A549 (cell line): ENCODE results near the gene RBM6. TPM values are rescaled to one million over a fixed set of nuclear protein-coding genes. Genes with fewer than 3 reads are reported as not detected.

Source experiments
- ATAC-seq, 2 experiments: fragments of 200-7000 bp in 1 of 2; fragments of >200 bp in 1 of 2; cut with Nextera tagmentation in 1 of 2; cut with Tn5 transposase in 1 of 2; 3 replicates each; pipeline versions ENCODE4 v1.8.0 to v1.9.1; 2018 to 2020; ENCODE audit warnings: mild to moderate bottlenecking in 1 of 2, moderate library complexity in 1 of 2
- CTCF ChIA-PET: fragments of 300-600 bp; sonication (Branson Sonifier 250); formaldehyde crosslinking; extraction: SDS; loops from one replicate; lab custom pipeline; 2021; ENCODE audit warnings: antibody characterized with exemption, inconsistent platforms; lab: Yijun Ruan, JAX
- POLR2A ChIA-PET: fragments of 350-600 bp; formaldehyde crosslinking; extraction: SDS; loops from one replicate; lab custom pipeline; 2021; ENCODE audit warnings: antibody characterized with exemption, inconsistent platforms; lab: Yijun Ruan, JAX
- DNase-seq, 2 experiments: peaks; one replicate each; pipeline versions ENCODE4 v3.0.0 to v3.0.0-alpha.2; 2011 to 2016; ENCODE audit warnings: low read depth in 1 of 2, low spot score in 1 of 2
- FAIRE-seq: peaks from 2 replicates; lab custom pipeline; 2011; peaks lifted over from hg19 to GRCh38; lab: Jason Lieb, UNC
- H3K27ac ChIP-seq, 2 experiments: fragments of >200 bp; sonication (Bioruptor Twin); formaldehyde crosslinking; 3 replicates each; pipeline ENCODE4 v1.5.1; 2016 to 2017
- H3K4me1 ChIP-seq: fragments of >200 bp; sonication (Bioruptor Twin); formaldehyde crosslinking; 3 replicates; pipeline ENCODE4 v1.6.1; 2016
- H3K4me2 ChIP-seq: fragments of >200 bp; sonication (Bioruptor Twin); formaldehyde crosslinking; 3 replicates; pipeline ENCODE4 v1.6.1; 2016
- H3K4me3 ChIP-seq: fragments of >200 bp; sonication (Bioruptor Twin); formaldehyde crosslinking; 3 replicates; pipeline ENCODE4 v1.5.1; 2016
- H3K9me3 ChIP-seq: fragments of >200 bp; sonication (Bioruptor Twin); formaldehyde crosslinking; 3 replicates; pipeline ENCODE4 v1.6.1; 2016
- ATOH8 ChIP-seq: fragments of 250-450 bp; sonication (Bioruptor Pico); IDR thresholded peaks from 2 replicates; pipeline ENCODE4 v1.5.0; 2020; ENCODE audit warnings: low read depth, mild to moderate bottlenecking, moderate library complexity
- CBX2 ChIP-seq: fragments of 200-600 bp; sonication (generic); IDR thresholded peaks from 2 replicates; pipeline ENCODE4 v1.6.1; 2016; ENCODE audit warnings: low read depth, mild to moderate bottlenecking, borderline replicate concordance
- E2F6 ChIP-seq: IDR thresholded peaks from 2 replicates; pipeline ENCODE4 v1.6.1; 2012; ENCODE audit warnings: low read depth, borderline replicate concordance
- FOSL2 ChIP-seq, 2 experiments: fragments of 450-650 bp in 1 of 2; fragments of >200 bp in 1 of 2; sonication (Bioruptor Twin) in 1 of 2; formaldehyde crosslinking; IDR thresholded peaks; 2 replicates each; pipeline versions ENCODE4 v1.5.0 to v1.6.1; 2016 to 2020; ENCODE audit warnings: mild to moderate bottlenecking in 1 of 2, moderate library complexity in 1 of 2
- GATA3 ChIP-seq: IDR thresholded peaks from 2 replicates; pipeline ENCODE4 v1.6.1; 2012; ENCODE audit warnings: borderline replicate concordance
- HDAC2 ChIP-seq: fragments of 200-600 bp; sonication (generic); IDR thresholded peaks from 2 replicates; pipeline ENCODE4 v1.6.1; 2016
- HES2 ChIP-seq: fragments of >200 bp; sonication (Bioruptor Twin); formaldehyde crosslinking; IDR thresholded peaks from 2 replicates; pipeline ENCODE4 v1.6.1; 2016
- HOXB13 ChIP-seq: fragments of 250-450 bp; sonication (Bioruptor Pico); IDR thresholded peaks from 2 replicates; pipeline ENCODE4 v1.5.0; 2020; ENCODE audit warnings: low read depth, mild to moderate bottlenecking, moderate library complexity
- KDM1A ChIP-seq: fragments of 200-600 bp; sonication (generic); IDR thresholded peaks from 2 replicates; pipeline ENCODE4 v1.6.1; 2016; ENCODE audit warnings: low read depth, mild to moderate bottlenecking
- MAX ChIP-seq: IDR thresholded peaks from 2 replicates; pipeline ENCODE4 v1.6.1; 2012
- MAZ ChIP-seq: fragments of 150-350 bp; IDR thresholded peaks from 2 replicates; pipeline ENCODE4 v1.6.1; 2014; ENCODE audit warnings: antibody characterized with exemption, low read depth, low read length, borderline replicate concordance
- NPAS2 ChIP-seq: fragments of 250-450 bp; sonication (Bioruptor Pico); IDR thresholded peaks from 2 replicates; pipeline ENCODE4 v1.8.0; 2022; ENCODE audit warnings: mild to moderate bottlenecking, moderate library complexity, borderline replicate concordance
- NR3C1 ChIP-seq: fragments of >200 bp; sonication (Bioruptor Twin); formaldehyde crosslinking; IDR thresholded peaks from 3 replicates; pipeline ENCODE4 v1.6.1; 2017
- POLR2AphosphoS2 ChIP-seq: conservative IDR thresholded peaks from 2 replicates; pipeline ENCODE4 v1.6.1; 2012; ENCODE audit warnings: low read length, improper control_type of control experiment, inconsistent platforms
- RAD21 ChIP-seq, 2 experiments: fragments of >200 bp in 1 of 2; sonication (Bioruptor Twin) in 1 of 2; formaldehyde crosslinking in 1 of 2; IDR thresholded peaks in 1 of 2; conservative IDR thresholded peaks in 1 of 2; 2 replicates in 1 of 2; 3 replicates in 1 of 2; pipeline ENCODE4 v1.6.1; 2012 to 2018; ENCODE audit warnings: inconsistent platforms in 1 of 2
- RARB ChIP-seq: fragments of 250-450 bp; sonication (Bioruptor Pico); IDR thresholded peaks from 2 replicates; pipeline ENCODE4 v1.8.0; 2021; ENCODE audit warnings: mild to moderate bottlenecking, moderate library complexity
- RCOR1 ChIP-seq: fragments of 150-350 bp; IDR thresholded peaks from 2 replicates; pipeline ENCODE4 v1.6.1; 2014; ENCODE audit warnings: antibody characterized with exemption, low read length, low read depth
- RNF2 ChIP-seq: fragments of 200-600 bp; sonication (generic); IDR thresholded peaks from 2 replicates; pipeline ENCODE4 v1.6.1; 2016; ENCODE audit warnings: low read depth, mild to moderate bottlenecking, antibody characterized with exemption, moderate library complexity, borderline replicate concordance
- ZSCAN20 ChIP-seq: fragments of 250-450 bp; sonication (Bioruptor Pico); IDR thresholded peaks from 2 replicates; pipeline ENCODE4 v1.8.0; 2022; ENCODE audit warnings: mild to moderate bottlenecking, moderate library complexity
- WGBS: methylation state at CpG from one replicate; pipeline ENCODE4 v1.1.6; 2017; ENCODE audit errors: missing lambda C conversion rate; 5-methylcytosine and 5-hydroxymethylcytosine counted together
- polyA plus RNA-seq, 4 experiments: library from polyadenylated mRNA; depleted of rRNA in 3 of 4; stranded (reverse); fragments of >200 nt; fragmentation: RNase III in 1 of 4; extraction: RNeasy Plus Mini Kit Qiagen cat#74134 plus additional on column Dnase treatment in 1 of 4; gene quantifications; 2 replicates in 3 of 4; 3 replicates in 1 of 4; pipeline ENCODE4 v1.2.3, GENCODE V29; 2011 to 2017

Gene RBM6
- polyA plus RNA-seq, 2 of the 4 experiments (the other 2 are of a cell fraction) = 40.4 to 44.2 TPM

GRCh38 chr3:49901366-49902339, 38.3 kb upstream of the RBM6 start:
- POLR2A ChIA-PET = no interaction called here
- FAIRE-seq (no peak), DNase-seq (no peak), ATAC-seq (no peak)
- H3K4me1 ChIP-seq = peaks cover 62% of the 10 kb centered on the region
- H3K9me3 ChIP-seq = no peaks in the 10 kb centered on the region
- WGBS = 30% methylated on average over 4 of the region's 11 CpGs
- H3K4me2 ChIP-seq = peak overlapping the region; percentile 84
- no peak for TF ChIP-seq POLR2AphosphoS2
- no peak for TF ChIP-seq GATA3
- no peak for TF ChIP-seq MAZ
- TF ChIP-seq KDM1A = no peak
- no peak for TF ChIP-seq NR3C1
- no peak for TF ChIP-seq FOSL2 (IDR thresholded peaks at IDR 0.05)
- no peak for TF ChIP-seq FOSL2 (CRISPR knock-in tag; IDR thresholded peaks at IDR 0.05)
- no peak for TF ChIP-seq RNF2
- peak overlapping the region; percentile 87 to 93 for H3K27ac ChIP-seq
- H3K4me3 ChIP-seq = 0 out of 3 replicates have a peak overlapping the region, but pooled peaks have one; percentile 10
- CTCF ChIA-PET = interaction anchor here (0.6 to 2.0 kb wide), 8 partner anchors 20 to 198 kb away, joined by 3 to 20 read pairs (median 5); partner anchors contain the start of gene INKA1

- POLR2A ChIA-PET = no interaction called here
- ATAC-seq (no peak), FAIRE-seq (no peak), DNase-seq (no peak)
- TF ChIP-seq RCOR1 (no peak), ATOH8 (CRISPR knock-in tag) (no peak), NPAS2 (CRISPR knock-in tag) (no peak), HOXB13 (CRISPR knock-in tag) (no peak), RARB (CRISPR knock-in tag) (no peak), POLR2AphosphoS2 (no peak), CBX2 (no peak), E2F6 (no peak), HES2 (no peak), HDAC2 (no peak), ZSCAN20 (CRISPR knock-in tag) (no peak), MAX (no peak), RAD21 (conservative IDR thresholded peaks at IDR 0.05 in 1 of 2, IDR thresholded peaks at IDR 0.05 in 1 of 2) (no peak)
- peak overlapping the region; percentile 34 for H3K4me3 ChIP-seq
- peak overlapping the region; percentile 85 to 93 for H3K27ac ChIP-seq
- peaks cover 62% of the 10 kb centered on the region for H3K4me1 ChIP-seq
- H3K9me3 ChIP-seq = no peaks in the 10 kb centered on the region
- WGBS = 91% methylated on average over 30 of the region's 44 CpGs
- H3K4me2 ChIP-seq = peak overlapping the region; percentile 84
- CTCF ChIA-PET = interaction anchor here (1.1 to 4.9 kb wide), 5 partner anchors 22 to 100 kb away, joined by 3 to 46 read pairs (median 7); partner anchors contain the start of gene INKA1
Measured at GRCh38 chr3:49902511-49903345, 37.2 kb upstream of the RBM6 start.
